HEK293T (cell line): ENCODE results near the gene SLC9A9.

Experiments used
- FOXM1 ChIP-seq: fragments of 450-650 bp; IDR thresholded peaks from 2 replicates; pipeline ENCODE4 v1.6.1; 2017; ENCODE audit warnings: mild to moderate bottlenecking, borderline replicate concordance
- SP1 ChIP-seq: fragments of 450-650 bp; IDR thresholded peaks from 2 replicates; pipeline ENCODE4 v1.6.1; 2017

DNA sequence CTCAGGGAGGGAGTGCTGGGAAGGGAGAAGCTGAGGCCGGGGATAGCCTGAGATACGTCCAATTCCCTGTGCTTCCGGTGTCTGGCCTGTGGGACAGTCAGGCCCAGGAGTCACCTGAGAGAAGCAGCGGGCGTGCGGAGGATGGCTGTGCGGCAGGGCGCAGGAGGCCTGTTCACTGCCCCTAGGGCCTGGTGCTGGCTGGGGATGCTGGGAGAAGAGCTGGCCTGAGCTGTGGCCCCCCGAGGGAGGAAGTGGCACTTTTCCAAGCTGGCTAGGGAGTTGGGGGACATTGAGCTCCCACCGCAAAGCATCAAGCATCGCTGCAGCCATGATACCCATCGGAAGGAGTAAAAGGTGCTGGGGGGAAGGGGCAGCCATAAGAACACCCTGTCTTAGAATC, 619.9 kb downstream of the SLC9A9 start:
- TF ChIP-seq FOXM1, result no peak
- no peak for TF ChIP-seq SP1
